HG03175 (cell line): Measurements from ENCODE around the gene GLIS1.

ENCODE experiments used
- ATAC-seq: cut with Tn5 transposase; IDR thresholded peaks from one replicate; pipeline ENCODE4 v1.9.1; 2021; ENCODE audit warnings: mild to moderate bottlenecking, moderate library complexity; ENCODE audit not compliant: unreplicated experiment

GLIS1 gene

DNA sequence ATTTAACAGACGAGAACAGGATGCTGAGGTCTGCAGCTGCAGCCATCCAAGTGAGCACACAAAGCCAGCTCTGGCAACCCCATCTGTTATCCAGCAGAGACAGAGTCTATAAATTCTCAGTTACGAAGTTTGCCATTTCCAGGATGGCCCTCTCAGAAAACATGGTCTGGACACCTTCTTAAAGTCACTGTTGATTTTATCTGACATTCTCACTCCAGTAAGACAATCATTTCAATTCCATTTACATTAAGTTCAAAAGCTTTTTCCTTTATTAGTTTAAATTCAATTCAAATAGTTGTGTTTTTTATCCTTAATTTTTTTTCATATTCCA, 154.2 kb downstream of the GLIS1 start:
- ATAC-seq: no peak

DNA sequence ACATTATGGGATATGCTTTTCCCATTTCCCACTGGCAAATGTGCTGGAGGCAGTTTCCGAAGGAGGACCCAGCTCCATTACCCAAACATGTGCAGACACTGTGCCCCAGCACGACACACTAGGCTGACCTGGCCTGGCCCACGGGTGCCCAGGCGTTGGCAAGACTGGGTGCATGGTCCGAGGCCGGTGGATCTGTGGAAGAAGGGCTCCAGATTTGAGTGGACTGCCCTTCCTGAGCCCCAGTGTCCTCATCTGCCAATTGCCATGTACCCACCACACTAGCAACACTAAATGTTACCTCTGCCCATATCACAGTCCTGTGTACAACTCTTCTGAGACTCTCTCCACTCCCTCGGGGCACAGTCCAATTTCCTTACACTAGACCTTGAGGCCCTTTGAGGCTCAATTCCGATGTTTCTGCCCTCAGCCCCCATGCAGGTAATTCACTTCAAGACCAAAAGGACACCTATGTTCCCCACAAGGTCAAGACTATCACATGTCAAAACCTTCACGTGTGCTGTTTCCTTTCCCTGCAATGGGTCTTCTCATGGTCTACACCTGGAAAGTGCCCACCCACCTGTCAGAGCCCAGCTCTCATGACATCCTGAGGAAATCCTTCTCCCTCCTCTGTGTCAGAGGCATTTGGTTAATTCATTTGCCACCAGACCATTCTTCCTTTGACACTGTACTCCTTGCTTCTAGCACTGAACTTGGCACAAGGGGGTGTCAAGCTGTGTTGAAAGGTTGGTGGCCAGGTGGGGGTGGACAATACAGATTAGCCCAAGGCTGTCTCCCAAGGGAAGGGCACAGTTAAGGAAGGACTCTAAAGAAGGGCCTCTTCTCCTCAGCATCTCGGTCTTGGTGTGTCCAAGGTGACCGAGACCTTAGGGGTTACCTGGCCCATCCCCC, 154.8 kb downstream of the GLIS1 start:
- ATAC-seq: no peak

DNA sequence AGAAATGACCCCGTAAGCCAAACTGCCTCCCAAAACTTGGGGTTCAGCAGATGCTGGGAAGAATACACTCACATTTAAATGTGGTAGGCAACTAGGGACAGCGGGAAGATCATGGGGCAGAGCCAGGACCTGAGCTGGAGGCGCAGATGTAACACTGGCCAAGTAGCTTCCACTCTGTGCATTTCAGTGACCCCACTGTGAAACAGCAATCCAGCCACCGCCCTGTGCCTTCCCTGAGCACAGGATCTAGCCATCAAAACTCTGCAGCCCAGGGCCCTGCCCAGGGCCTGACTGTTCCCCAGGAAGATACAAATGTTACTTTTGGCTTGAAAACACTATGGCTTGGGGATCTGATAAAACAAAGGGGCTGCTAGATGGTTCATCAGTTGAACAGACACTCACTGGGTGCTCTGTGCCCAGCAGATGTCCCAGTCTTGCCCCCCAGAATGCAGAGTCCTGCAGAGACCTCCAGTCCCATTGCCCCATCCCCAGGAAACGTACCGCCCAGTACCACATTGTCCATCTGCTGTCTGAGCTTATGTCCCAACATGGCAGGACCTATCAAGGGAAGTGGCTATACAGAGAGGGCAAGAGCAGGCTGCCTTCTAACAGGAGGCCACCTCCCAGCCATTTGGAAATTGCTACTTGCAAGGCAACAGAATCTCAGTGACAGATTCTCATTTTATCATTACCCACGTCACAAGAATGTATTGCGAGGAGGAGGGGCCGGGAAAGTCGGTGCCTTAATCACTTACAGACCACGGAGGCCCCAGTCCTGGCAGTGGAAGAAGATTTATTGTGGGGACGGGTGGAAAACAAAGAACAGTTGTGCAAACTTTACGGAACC, 155.7 kb downstream of the GLIS1 start:
- ATAC-seq: no peak

GRCh38 chr1:53582211-53583020, 156.5 kb downstream of the GLIS1 start:
- peak; percentile 50 for ATAC-seq

DNA sequence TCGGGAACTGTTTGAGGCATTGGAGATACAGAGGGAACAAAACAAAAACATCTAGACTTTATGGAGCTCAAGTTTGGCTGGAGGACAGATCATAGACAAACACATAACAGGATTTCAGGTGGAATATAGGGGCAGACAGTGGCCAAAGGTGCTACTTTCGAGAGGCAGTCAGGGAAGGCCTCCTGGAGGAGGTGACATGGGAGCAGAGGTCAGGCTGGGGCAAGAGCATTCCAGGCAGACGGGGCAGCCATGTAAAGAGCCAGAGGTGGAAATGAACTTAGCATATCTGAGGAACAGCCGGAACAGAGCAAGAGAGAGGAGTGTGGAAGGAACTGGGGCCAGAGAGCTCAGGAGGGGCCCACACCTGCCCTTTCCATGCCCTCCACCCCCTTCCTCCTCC, 157.5 kb downstream of the GLIS1 start:
- no peak for ATAC-seq

DNA sequence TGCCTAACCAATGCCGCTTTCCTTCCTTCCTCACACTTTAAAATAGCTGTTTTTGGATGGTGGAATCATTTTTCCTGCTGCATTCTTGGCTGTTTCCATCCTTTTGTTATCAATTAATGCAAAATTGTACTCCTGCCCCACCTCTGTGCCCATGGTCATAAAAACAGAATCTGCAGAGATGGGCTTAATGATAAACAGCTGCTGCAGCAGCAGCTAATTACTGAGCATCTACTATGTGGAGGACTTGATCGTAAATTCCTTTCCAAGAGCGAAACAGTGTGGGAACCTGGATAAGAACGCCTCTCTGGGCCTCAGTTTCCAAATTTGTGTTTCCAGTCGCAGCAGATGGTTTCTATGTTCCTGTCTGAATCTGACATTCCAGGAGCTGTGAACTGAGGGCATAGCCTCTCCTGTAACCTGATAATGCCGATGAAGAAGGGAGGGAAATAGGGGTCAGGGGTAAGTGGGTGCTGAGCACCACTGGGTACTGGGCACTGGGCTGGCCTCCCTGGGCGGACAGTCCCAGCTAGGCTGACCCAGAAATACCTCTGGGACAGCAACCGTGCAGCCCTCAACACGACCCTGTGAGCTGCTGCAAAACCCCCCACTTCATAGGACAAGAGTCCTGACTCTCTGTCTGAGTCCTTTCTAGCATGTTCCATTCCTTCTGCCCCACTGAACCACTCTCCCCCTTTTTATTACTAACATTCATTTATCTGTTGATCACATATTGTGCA, 158.1 kb downstream of the GLIS1 start:
- no peak for ATAC-seq

DNA sequence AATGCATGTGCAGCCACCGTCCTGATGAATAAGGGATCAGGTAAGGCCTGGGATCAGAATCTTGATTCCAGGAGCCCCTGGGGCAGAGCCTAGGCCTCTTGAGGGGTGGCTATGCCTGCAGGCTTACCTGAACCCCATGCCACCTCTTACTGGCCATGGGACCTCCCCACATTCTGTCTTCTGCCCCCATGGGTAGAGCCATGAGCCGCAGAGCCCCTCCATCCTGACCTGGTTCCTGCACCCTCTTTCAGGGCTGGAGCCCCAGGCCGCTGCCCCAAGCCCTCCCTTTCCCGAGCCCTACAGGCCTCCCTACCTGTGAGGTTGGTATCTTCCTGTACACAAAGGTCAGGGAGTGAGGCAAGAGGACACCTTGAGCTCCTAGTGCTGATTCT, 159.0 kb downstream of the GLIS1 start:
- ATAC-seq: no peak

- no peak for ATAC-seq
Measured at GRCh38 chr1:53579221-53580008, 159.5 kb downstream of the GLIS1 start.

GRCh38 chr1:53578358-53578757, 160.6 kb downstream of the GLIS1 start:
- ATAC-seq: no peak

DNA sequence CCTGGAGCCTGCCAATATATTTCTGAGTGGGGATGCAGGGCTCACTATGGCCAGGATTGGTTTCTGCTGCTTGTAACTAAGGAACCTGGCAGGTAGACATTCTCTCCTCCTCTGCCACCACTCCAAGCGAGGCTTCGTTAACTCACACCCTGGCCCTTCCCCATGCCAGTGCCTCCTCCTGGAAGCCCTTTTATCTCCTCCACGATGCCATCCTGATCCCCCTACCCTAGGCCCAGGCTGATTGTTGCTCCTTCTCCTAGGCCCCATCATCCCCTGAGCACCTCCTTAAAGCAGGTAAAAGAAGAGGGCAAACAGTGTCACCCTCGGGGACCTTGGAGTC, 161.2 kb downstream of the GLIS1 start:
- ATAC-seq: no peak

DNA sequence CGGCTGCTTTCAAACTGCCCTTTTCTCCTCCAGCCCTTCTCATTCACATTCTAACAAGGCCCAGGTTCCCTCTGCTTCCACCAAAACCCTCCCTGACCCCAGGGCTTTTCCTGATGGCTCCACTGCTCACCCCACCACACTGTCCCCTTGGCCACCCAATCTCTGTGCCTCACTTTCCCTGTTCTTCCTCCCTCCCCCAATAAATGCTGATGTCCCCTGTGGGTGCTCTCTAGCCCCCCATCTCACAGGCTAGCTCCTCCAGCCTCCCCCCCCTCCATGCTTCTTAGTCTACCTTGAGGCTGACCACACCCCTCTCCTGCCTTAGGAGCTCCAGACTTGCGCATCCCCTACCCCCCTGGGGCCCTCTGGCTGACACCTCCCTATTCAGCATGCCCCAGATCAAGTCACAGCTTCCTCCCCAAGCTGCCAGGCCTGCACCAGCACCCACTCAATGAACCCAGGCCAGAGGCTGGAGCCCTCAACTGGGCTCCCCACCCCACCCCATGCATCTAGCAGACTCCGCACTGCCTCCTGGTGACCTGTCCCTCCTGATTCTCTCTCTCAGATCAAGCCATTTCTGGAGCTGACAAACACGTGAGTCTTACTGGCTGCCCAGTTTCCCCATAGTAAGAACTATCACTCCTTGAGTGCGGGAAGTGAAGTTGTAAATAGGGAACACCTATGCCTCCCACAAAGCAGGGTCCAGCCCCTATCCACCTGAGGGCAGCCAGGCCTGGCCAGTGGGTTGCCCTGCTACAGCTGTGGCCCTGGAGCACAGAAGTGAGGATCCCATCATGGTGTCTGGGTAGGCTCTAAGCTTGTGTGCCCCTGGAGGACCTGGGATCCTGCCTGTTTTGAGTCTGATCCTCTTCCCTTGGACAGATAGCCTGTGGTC, 161.9 kb downstream of the GLIS1 start:
- ATAC-seq: no peak

DNA sequence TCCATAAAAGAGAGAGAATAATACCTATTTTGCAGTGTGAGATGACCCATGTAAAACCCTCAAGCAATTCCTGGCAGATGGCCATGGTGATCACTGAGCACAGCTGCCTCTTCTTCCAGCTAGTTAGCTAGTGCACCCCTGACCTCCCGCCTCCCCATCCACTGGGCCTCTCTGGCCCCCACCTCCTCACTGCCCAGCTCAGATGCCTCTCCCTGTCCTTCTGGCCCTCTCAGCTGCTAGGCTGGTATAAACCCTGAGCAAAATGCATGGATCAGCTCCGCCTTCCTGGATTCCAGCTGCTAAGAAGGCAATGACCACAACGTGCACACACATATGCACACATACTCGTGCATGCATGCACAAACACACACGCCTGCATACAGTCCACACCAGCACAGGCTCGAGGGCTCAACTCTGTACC, 162.6 kb downstream of the GLIS1 start:
- ATAC-seq: no peak

DNA sequence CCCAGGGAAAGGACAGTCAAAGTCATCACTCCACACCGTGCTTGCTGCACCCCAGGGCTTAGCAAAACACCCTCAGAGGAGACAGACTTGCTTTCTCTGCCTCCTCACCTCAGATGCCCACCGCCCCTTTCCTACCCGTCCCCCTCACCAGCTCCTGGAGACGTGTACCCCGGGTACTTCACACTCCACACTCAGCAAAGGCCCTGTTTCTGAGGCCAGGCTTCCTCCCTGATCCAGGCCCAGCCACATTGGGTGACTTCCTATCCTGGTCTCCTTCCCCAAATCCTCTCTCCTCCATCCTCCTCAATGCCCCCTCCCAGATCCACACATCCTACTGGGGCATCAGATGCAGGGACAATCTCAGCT, 163.0 kb downstream of the GLIS1 start:
- no peak for ATAC-seq

DNA sequence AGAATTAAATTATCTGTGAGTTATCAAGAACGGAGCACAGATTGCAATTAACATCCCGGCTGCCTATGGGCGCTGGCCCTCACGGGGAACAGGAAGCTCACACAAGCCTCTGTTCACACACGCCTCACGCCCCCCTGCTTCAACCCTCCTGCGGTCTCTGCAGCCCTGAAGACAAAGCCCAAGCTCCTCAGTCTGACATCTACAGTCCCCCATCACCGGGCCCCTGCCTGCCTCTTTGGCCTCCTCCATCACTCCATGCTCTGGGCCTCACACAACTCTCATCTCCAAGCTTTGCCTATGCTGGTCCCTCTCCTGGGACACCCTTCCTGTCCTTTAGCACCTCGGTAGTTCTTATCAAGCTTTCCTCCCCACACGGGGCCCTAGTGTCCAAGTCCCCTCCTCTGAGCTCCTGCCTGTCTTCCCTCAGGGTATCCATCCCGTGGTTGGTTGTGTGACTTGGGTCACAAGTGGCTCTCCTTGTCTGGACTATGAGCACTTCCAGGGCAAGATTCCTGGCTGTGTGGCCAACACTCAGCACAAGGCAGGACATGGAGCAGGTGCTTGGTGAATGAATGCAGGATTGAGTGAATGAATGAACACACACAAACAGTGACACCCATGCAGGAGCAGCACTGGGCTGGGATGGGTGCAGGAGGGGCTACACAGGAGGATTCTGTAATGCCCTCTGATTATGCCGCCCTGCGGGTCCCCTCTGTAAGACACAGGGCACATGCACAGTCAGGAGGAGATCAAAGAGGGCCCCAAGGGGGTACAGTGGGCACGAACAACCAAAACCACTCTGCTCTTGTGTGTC, 163.6 kb downstream of the GLIS1 start:
- ATAC-seq: no peak

- no peak for ATAC-seq
Measured at GRCh38 chr1:53574621-53575020, 164.3 kb downstream of the GLIS1 start.

GRCh38 chr1:53573931-53574330, 165.0 kb downstream of the GLIS1 start:
- ATAC-seq: no peak

GRCh38 chr1:53573522-53573921, 165.4 kb downstream of the GLIS1 start:
- ATAC-seq: no peak

GRCh38 chr1:53572815-53573173, 166.2 kb downstream of the GLIS1 start:
- no peak for ATAC-seq
